GM12878 (cell line): ENCODE data around the gene TMEM135. TPM values are rescaled to one million over a fixed set of nuclear protein-coding genes. Genes with fewer than 3 reads are reported as not detected.

ENCODE experiments used
- ATAC-seq: fragments of 200-7000 bp; cut with Tn5 transposase; 3 replicates; pipeline ENCODE4 v1.9.1; 2020; ENCODE audit warnings: mild to moderate bottlenecking, moderate library complexity
- BruUV-seq: library from RNA; stranded (reverse); fragments of 400-500 nt; replicated peaks from 2 replicates; lab custom pipeline; 2021; lab: Mats Ljungman, UMichigan
- CTCF ChIA-PET: fragments of 300-600 bp; sonication (Branson Sonifier 250); formaldehyde crosslinking; extraction: SDS; loops from one replicate; lab custom pipeline; 2021; ENCODE audit warnings: inconsistent platforms; lab: Yijun Ruan, JAX
- POLR2A ChIA-PET: fragments of 350-600 bp; formaldehyde crosslinking; extraction: SDS; loops from one replicate; lab custom pipeline; 2021; ENCODE audit warnings: inconsistent platforms; lab: Charles Lee
- RAD21 ChIA-PET: fragments of 300-600 bp; sonication (Branson Sonifier 250); formaldehyde crosslinking; loops from one replicate; lab custom pipeline; 2023; ENCODE audit warnings: antibody characterized with exemption; ENCODE audit not compliant: unreplicated experiment; lab: Charles Lee
- SMC1A ChIA-PET: fragments of 300-600 bp; sonication (Branson Sonifier 250); formaldehyde crosslinking; loops from one replicate; lab custom pipeline; 2023; ENCODE audit not compliant: unreplicated experiment, uncharacterized antibody; lab: Charles Lee
- DNase-seq: peaks from one replicate; pipeline ENCODE4 v3.0.0-alpha.2; 2011; ENCODE audit warnings: low read depth, low spot score
- FAIRE-seq: peaks from 3 replicates; lab custom pipeline; 2011; peaks lifted over from hg19 to GRCh38; lab: Jason Lieb, UNC
- H2AFZ ChIP-seq: 2 replicates; pipeline ENCODE4 v1.6.0; 2011; ENCODE audit warnings: low read depth, low read length, control low read depth; ENCODE audit not compliant: control insufficient read depth
- H3K27ac ChIP-seq: 2 replicates; pipeline ENCODE4 v1.5.1; 2011; ENCODE audit warnings: control low read depth; ENCODE audit not compliant: control insufficient read depth, insufficient read depth
- H3K27me3 ChIP-seq, 2 experiments: replicated peaks in 1 of 2; 2 replicates each; pipeline versions ENCODE4 v1.6.0 to v1.6.1; 2011; ENCODE audit warnings: low read length in 1 of 2; ENCODE audit not compliant: control insufficient read depth in 2 of 2, insufficient read depth in 2 of 2
- H3K36me3 ChIP-seq, 2 experiments: 2 replicates each; pipeline ENCODE4 v1.5.1; 2011; ENCODE audit warnings: low read length in 1 of 2; ENCODE audit not compliant: control insufficient read depth in 2 of 2, insufficient read depth in 2 of 2
- H3K4me1 ChIP-seq: 2 replicates; pipeline ENCODE4 v1.6.1; 2011; ENCODE audit warnings: mild to moderate bottlenecking, low read length, moderate library complexity, mixed read lengths; ENCODE audit not compliant: control insufficient read depth, insufficient read depth
- H3K4me2 ChIP-seq: 2 replicates; pipeline ENCODE4 v1.6.0; 2011; ENCODE audit warnings: control low read depth; ENCODE audit not compliant: control insufficient read depth, insufficient read depth
- H3K4me3 ChIP-seq: fragments of 200-600 bp; sonication (generic); 2 replicates; pipeline ENCODE4 v1.5.1; 2016
- H3K79me2 ChIP-seq: 2 replicates; pipeline ENCODE4 v1.6.0; 2011; ENCODE audit warnings: low read length; ENCODE audit not compliant: control insufficient read depth, insufficient read depth
- H3K9ac ChIP-seq: 2 replicates; pipeline ENCODE4 v1.8.0; 2011; ENCODE audit warnings: low read length, control low read depth, mixed read lengths; ENCODE audit not compliant: control insufficient read depth, insufficient read depth
- H3K9me3 ChIP-seq: replicated peaks from 3 replicates; pipeline ENCODE4 v1.5.1; 2011; ENCODE audit warnings: mild to moderate bottlenecking, low read length; ENCODE audit not compliant: control insufficient read depth, insufficient read depth
- H4K20me1 ChIP-seq: 2 replicates; pipeline ENCODE4 v1.6.0; 2011; ENCODE audit not compliant: control insufficient read depth, insufficient read depth
- BCL3 ChIP-seq: IDR thresholded peaks from 2 replicates; pipeline ENCODE4 v1.6.1; 2011; ENCODE audit warnings: borderline replicate concordance, low read depth, mild to moderate bottlenecking, moderate library complexity, low read length; ENCODE audit not compliant: insufficient read depth, poor library complexity, severe bottlenecking
- EZH2 ChIP-seq: IDR thresholded peaks from 2 replicates; pipeline ENCODE4 v1.6.1; 2012; ENCODE audit warnings: low read depth, mild to moderate bottlenecking, control low read depth, inconsistent platforms, low read length, borderline replicate concordance; ENCODE audit not compliant: control insufficient read depth
- PML ChIP-seq: IDR thresholded peaks from 2 replicates; pipeline ENCODE4 v1.6.1; 2012; ENCODE audit warnings: low read length, inconsistent platforms
- RAD21 ChIP-seq: IDR thresholded peaks from 2 replicates; pipeline ENCODE4 v1.6.1; 2011; ENCODE audit warnings: mild to moderate bottlenecking, low read depth, low read length, moderate library complexity; ENCODE audit not compliant: insufficient read depth
- RELB ChIP-seq: fragments of 450-650 bp; IDR thresholded peaks from 2 replicates; pipeline ENCODE4 v1.6.1; 2017; ENCODE audit warnings: low read depth, mild to moderate bottlenecking, moderate library complexity
- RFX5 ChIP-seq: IDR thresholded peaks from 2 replicates; pipeline ENCODE4 v1.6.1; 2011; ENCODE audit warnings: low read depth, low read length, improper control_type of control experiment
- WRNIP1 ChIP-seq: IDR thresholded peaks from 2 replicates; pipeline ENCODE4 v1.6.1; 2011; ENCODE audit warnings: low read depth, low read length, improper control_type of control experiment, borderline replicate concordance
- WGBS: methylation state at CpG from one replicate; pipeline ENCODE4 v1.1.6; 2016; ENCODE audit warnings: low lambda C conversion rate; ENCODE audit not compliant: insufficient replicate concordance, insufficient coverage; ENCODE audit errors: missing lambda C conversion rate; 5-methylcytosine and 5-hydroxymethylcytosine counted together
- in situ Hi-C: fragments of 300-500 bp; cut with MboI; formaldehyde crosslinking; loops from 9 replicates; pipeline ENCODE4 v1.14.3; 2018; ENCODE audit warnings: mixed read lengths
- intact Hi-C: fragments of 100-400 bp; cut with micrococcal nuclease; formaldehyde crosslinking; loops from one replicate; pipeline ENCODE4 v1.14.2; 2022; ENCODE audit not compliant: unreplicated experiment
- polyA plus RNA-seq, 11 experiments: library from polyadenylated mRNA; depleted of rRNA in 4 of 11; unstranded in 6 of 11; stranded (reverse) in 5 of 11; fragments of >200 nt; fragmentation: Nextera tagmentation in 4 of 11; fragmentation: Illumina TruSeq in 1 of 11; extraction: Ambion mirVana in 4 of 11; extraction: Trizol in 1 of 11; gene quantifications; 1 replicate in 1 of 11; 2 replicates in 10 of 11; pipeline versions ENCODE4 v1.2.1 to v1.2.3, GENCODE V29; 2011 to 2016; ENCODE audit warnings: inconsistent platforms in 2 of 11, missing spikeins in 2 of 11, low read depth in 1 of 11
- total RNA-seq, 4 experiments: library from RNA; depleted of rRNA in 3 of 4; stranded (reverse); fragments of >200 nt in 3 of 4; fragmentation: Illumina TruSeq in 1 of 4; extraction: Trizol in 1 of 4; gene quantifications; 2 replicates each; pipeline versions ENCODE4 v1.2.1 to v1.2.3, GENCODE V29; 2013 to 2021

The TMEM135 gene
- total and polyA plus RNA-seq, 10 of the 15 experiments (the other 5 are each of a cell fraction or from before 2014, with no cell fraction given) = 7.2 to 117 (median 12.9) TPM

GRCh38 chr11:87036756-87037449 lies 831 bp upstream of the TMEM135 start:
- RAD21 ChIA-PET = interaction anchor here (0.8 to 1.5 kb wide), 2 partner anchors 45 to 77 kb away, joined by 3 to 8 read pairs; no protein-coding TSS in a partner anchor

DNA sequence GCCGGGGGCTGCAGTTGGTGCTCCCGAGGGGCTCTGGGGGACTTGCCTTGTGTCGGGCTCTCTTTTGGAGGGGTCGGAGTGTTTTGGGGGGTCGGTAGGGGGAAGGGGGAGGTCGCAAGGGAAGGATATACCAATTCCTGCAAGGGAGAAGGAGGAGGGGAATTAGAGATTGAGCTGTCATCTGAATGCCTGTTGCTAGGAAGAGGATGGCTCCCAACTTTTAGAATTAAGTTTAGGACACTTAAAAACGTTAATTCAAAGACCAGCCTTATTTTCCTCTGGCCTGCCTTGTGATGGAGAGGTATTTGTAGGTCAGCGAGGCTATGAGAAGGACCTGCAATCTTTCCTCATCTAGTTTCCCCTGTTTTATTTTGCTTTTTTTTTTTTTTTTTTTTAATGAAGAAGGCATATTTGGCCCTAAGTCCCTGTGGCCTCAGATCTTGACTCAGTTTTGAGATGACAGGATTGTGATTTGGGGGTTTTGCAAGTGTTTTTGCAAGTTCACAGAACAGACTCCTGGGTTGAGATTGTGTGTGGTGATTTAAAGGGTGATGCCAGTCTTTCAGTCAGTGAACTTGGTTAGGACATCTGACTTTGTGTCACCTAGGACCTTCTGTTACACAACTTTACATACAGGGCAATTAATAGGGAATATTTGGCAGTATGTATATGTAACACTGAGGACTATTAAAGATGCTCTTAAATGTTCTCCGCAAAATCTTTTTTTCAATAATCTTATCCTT lies 672 bp downstream of the TMEM135 start:
- RAD21 ChIA-PET = interaction anchor here (1.5 kb wide), 1 partner anchor 43 kb away, joined by 8 read pairs; no protein-coding TSS in a partner anchor
- peak overlapping the region; percentile 14 for H3K4me2 ChIP-seq
- FAIRE-seq = peak; percentile 18
- H4K20me1 ChIP-seq = no peaks in the 10 kb centered on the region
- no peaks in the 10 kb centered on the region for H3K9me3 ChIP-seq
- H3K79me2 ChIP-seq = peaks cover 7% of the 10 kb centered on the region
- no peaks in the 10 kb centered on the region; a peak in 1 of 4 replicates for H3K27me3 ChIP-seq
- SMC1A ChIA-PET = interaction anchor here (0.6 to 1.7 kb wide), 5 partner anchors 36 to 1225 kb away, joined by 3 to 11 read pairs (median 3); no protein-coding TSS in a partner anchor
- H3K27ac ChIP-seq = peak overlapping the region; percentile 50; the same call in 1 of the 2 replicates
- peak overlapping the region; percentile 96 for H3K4me3 ChIP-seq
- BruUV-seq = TSS peak; percentile 71
- intact Hi-C loops = loop anchor here (2.0 to 10.0 kb wide), 2 partner anchors 20 to 46 kb away; no protein-coding TSS in a partner anchor
- POLR2A ChIA-PET = interaction anchor here (0.7 to 1.2 kb wide), 5 partner anchors 26 to 85 kb away, joined by 3 to 11 read pairs (median 4); no protein-coding TSS in a partner anchor
- H3K4me1 ChIP-seq = no peaks in the 10 kb centered on the region; the same call in 1 of the 2 replicates
- TF ChIP-seq BCL3 (no peak), RAD21 (no peak), WRNIP1 (no peak), RELB (0 out of 2 replicates have a peak, but pooled peaks have one; percentile 6), RFX5 (no peak)
- H3K36me3 ChIP-seq = no peaks in the 10 kb centered on the region
- WGBS = 13% methylated on average over 9 of the region's 9 CpGs
- no peak for ATAC-seq
- CTCF ChIA-PET = interaction anchor here (0.5 to 1.5 kb wide), 5 partner anchors 11 to 257 kb away, joined by 3 to 6 read pairs (median 5); no protein-coding TSS in a partner anchor
- no peak for DNase-seq
- in situ Hi-C loops = no loop called here
- peak overlapping the region; percentile 80 for H3K9ac ChIP-seq
- peak overlapping the region; percentile 95 for H2AFZ ChIP-seq

More at GRCh38 chr11:87036756-87037449, 831 bp upstream of the TMEM135 start:
- peak overlapping the region; percentile 51; the same call in 1 of the 2 replicates for H3K4me3 ChIP-seq
- no peak for DNase-seq
- H3K27ac ChIP-seq = no peak overlapping the region
- FAIRE-seq = no peak
- SMC1A ChIA-PET = interaction anchor here (1.1 to 1.7 kb wide), 5 partner anchors 17 to 46 kb away, joined by 3 to 11 read pairs (median 3); no protein-coding TSS in a partner anchor
- H2AFZ ChIP-seq = peak overlapping the region; percentile 95
- CTCF ChIA-PET = interaction anchor here (0.6 to 1.6 kb wide), 7 partner anchors 10 to 1231 kb away, joined by 3 to 6 read pairs (median 3); no protein-coding TSS in a partner anchor
- no TSS peak for BruUV-seq
- no peaks in the 10 kb centered on the region for H3K36me3 ChIP-seq
- peaks cover 7% of the 10 kb centered on the region for H3K79me2 ChIP-seq
- H3K4me2 ChIP-seq = peak overlapping the region; percentile 60
- POLR2A ChIA-PET = interaction anchor here (0.6 to 1.2 kb wide), 5 partner anchors 28 to 86 kb away, joined by 3 to 11 read pairs (median 4); no protein-coding TSS in a partner anchor
- in situ Hi-C loops = no loop called here
- no peaks in the 10 kb centered on the region; a peak in 1 of 4 replicates for H3K27me3 ChIP-seq
- 31% methylated on average over 10 of the region's 10 CpGs for WGBS
- H3K4me1 ChIP-seq = no peaks in the 10 kb centered on the region; the same call in 1 of the 2 replicates
- TF ChIP-seq EZH2 (no peak), PML (no peak)
- TF ChIP-seq, all 136 proteins: peak for 0
- intact Hi-C loops = loop anchor here (10.0 kb wide), 1 partner anchor 48 kb away; no protein-coding TSS in a partner anchor
- H3K9ac ChIP-seq = peak overlapping the region; percentile 17; the same call in 1 of the 2 replicates
- H4K20me1 ChIP-seq = no peaks in the 10 kb centered on the region
- peak; percentile 13 for ATAC-seq
- no peaks in the 10 kb centered on the region for H3K9me3 ChIP-seq
